Thoracic aorta endothelial cell (primary cell): ENCODE data around the gene MMP24. TPM values are rescaled to one million over a fixed set of nuclear protein-coding genes. Genes with fewer than 3 reads are reported as not detected.

ENCODE experiments used
- small RNA-seq: library from RNA; depleted of rRNA; stranded (forward); fragments of <200 nt; gene quantifications from one replicate; pipeline ENCODE3, GENCODE V24; 2012
- total RNA-seq: library from RNA; depleted of rRNA; stranded (reverse); fragments of >200 nt; gene quantifications from 2 replicates; pipeline ENCODE4 v1.2.3, GENCODE V29; 2012

Gene MMP24
- total RNA-seq = 0.27 and 0.36 TPM in 2 replicates

GRCh38 chr20:35226126-35226883, at the start of gene MMP24:
Gene MMP24, plus strand, starts transcription at chr20:35226690. Its CDS starts 49 bp downstream, at chr20:35226739.

GRCh38 chr20:35277531-35278395, 51.3 kb downstream of the MMP24 start, which contains the start of gene MMP24OS:
Gene MMP24OS, minus strand, starts transcription at chr20:35278122. Its CDS starts 193 bp downstream, at chr20:35277929.

GRCh38 chr20:35284267-35284991, 57.9 kb downstream of the MMP24 start, which contains the start of gene EIF6:
Gene EIF6, minus strand, starts transcription at chr20:35284772. Its CDS starts 285 bp downstream, at chr20:35284487.

GRCh38 chr20:35291654-35292503, 65.4 kb downstream of the MMP24 start, which contains the start of gene FAM83C:
Gene FAM83C, minus strand, starts transcription at chr20:35292425. Its CDS starts 121 bp downstream, at chr20:35292304.

Small RNAs within 50 kb of the gene (small RNA-seq; reads per million reads assigned to genes)
- gene MT1P3 = not detected
- not detected for gene RNA5SP483

Other genes starting within 250 kb of the MMP24 start
- gene TRPC4AP, start 133.9 kb upstream of the MMP24 start, total RNA-seq = 101 and 107 TPM in 2 replicates
- gene EDEM2, start 79.4 kb upstream of the MMP24 start, total RNA-seq = 36.6 and 43.8 TPM in 2 replicates
- 337 and 415 TPM in 2 replicates for gene PROCR, start 54.6 kb upstream of the MMP24 start, total RNA-seq
- 10.8 and 11.2 TPM in 2 replicates for gene MMP24OS, start 51.4 kb downstream of the MMP24 start, total RNA-seq
- gene EIF6, start 58.1 kb downstream of the MMP24 start, total RNA-seq = 101 and 115 TPM in 2 replicates
- gene FAM83C, start 65.7 kb downstream of the MMP24 start, total RNA-seq = not detected in 2 replicates
- gene UQCC1, start 185.3 kb downstream of the MMP24 start, total RNA-seq = 20.7 and 21.9 TPM in 2 replicates
- 0.29 and 0.66 TPM in 2 replicates for gene GDF5, start 211.5 kb downstream of the MMP24 start, total RNA-seq
- 23.5 and 30.2 TPM in 2 replicates for gene CEP250, start 228.9 kb downstream of the MMP24 start, total RNA-seq